Liver (tissue), 9 donors: Measurements from ENCODE around the gene NRM. TPM values are rescaled to one million over a fixed set of nuclear protein-coding genes. Genes with fewer than 3 reads are reported as not detected.

Experiments
- DNase-seq: peaks from one replicate; pipeline ENCODE4 v3.0.0-alpha.2; 2017; ENCODE audit warnings: low spot score
- H3K27ac ChIP-seq, 2 donors: one replicate each; pipeline ENCODE4 v1.7.0; 2013; ENCODE audit warnings: inconsistent platforms in 2 of 2, low read length in 2 of 2, control low read depth in 1 of 2, low read depth in 1 of 2, mild to moderate bottlenecking in 1 of 2
- H3K27me3 ChIP-seq, 4 donors: one replicate each; pipeline versions ENCODE4 v1.6.1 to v1.7.0; 2013; ENCODE audit warnings: low read length in 3 of 4, inconsistent platforms in 1 of 4, mild to moderate bottlenecking in 1 of 4, moderate library complexity in 1 of 4; ENCODE audit not compliant: control insufficient read depth in 4 of 4, insufficient read depth in 4 of 4
- H3K36me3 ChIP-seq, 4 donors: one replicate each; pipeline versions ENCODE4 v1.6.1 to v1.7.0; 2013; ENCODE audit warnings: low read length in 3 of 4, mild to moderate bottlenecking in 3 of 4, low read depth in 1 of 4, moderate library complexity in 1 of 4; ENCODE audit not compliant: control insufficient read depth in 4 of 4, insufficient read depth in 3 of 4
- H3K4me1 ChIP-seq, 4 donors: one replicate each; pipeline versions ENCODE4 v1.6.1 to v1.7.0; 2013; ENCODE audit warnings: low read length in 3 of 4, mild to moderate bottlenecking in 3 of 4, moderate library complexity in 1 of 4; ENCODE audit not compliant: control insufficient read depth in 4 of 4, insufficient read depth in 4 of 4
- H3K4me3 ChIP-seq, 3 donors: one replicate each; pipeline versions ENCODE4 v1.6.1 to v1.7.0; 2013; ENCODE audit warnings: low read length in 3 of 3, control low read depth in 1 of 3, low read depth in 1 of 3, mild to moderate bottlenecking in 1 of 3
- H3K9ac ChIP-seq, 2 donors: one replicate each; pipeline ENCODE4 v1.7.0; 2013; ENCODE audit warnings: low read length in 2 of 2, mild to moderate bottlenecking in 2 of 2, moderate library complexity in 2 of 2, control low read depth in 1 of 2, low read depth in 1 of 2
- H3K9me3 ChIP-seq, 4 donors: one replicate each; pipeline versions ENCODE4 v1.6.1 to v1.7.0; 2013; ENCODE audit warnings: low read length in 3 of 4; ENCODE audit not compliant: control insufficient read depth in 4 of 4
- FOXA2 ChIP-seq: IDR thresholded peaks from 2 replicates; pipeline ENCODE4 v1.6.1; 2016; ENCODE audit warnings: antibody characterized with exemption
- GABPA ChIP-seq, 2 donors: IDR thresholded peaks in 1 of 2; conservative IDR thresholded peaks in 1 of 2; 2 replicates each; pipeline ENCODE4 v1.6.1; 2016; ENCODE audit warnings: antibody characterized with exemption in 2 of 2, mild to moderate bottlenecking in 1 of 2, moderate library complexity in 1 of 2
- HNF4A ChIP-seq, 2 donors: conservative IDR thresholded peaks; 2 replicates each; pipeline ENCODE4 v1.6.1; 2016; ENCODE audit warnings: antibody characterized with exemption in 2 of 2, mild to moderate bottlenecking in 2 of 2
- HNF4G ChIP-seq: IDR thresholded peaks from 2 replicates; pipeline ENCODE4 v1.6.1; 2016; ENCODE audit warnings: antibody characterized with exemption
- JUND ChIP-seq, 2 donors: IDR thresholded peaks; 2 replicates each; pipeline ENCODE4 v1.6.1; 2016; ENCODE audit warnings: antibody characterized with exemption in 2 of 2
- NR2F2 ChIP-seq: IDR thresholded peaks from 2 replicates; pipeline ENCODE4 v1.6.1; 2016; ENCODE audit warnings: antibody characterized with exemption
- RAD21 ChIP-seq, 2 donors: IDR thresholded peaks; 2 replicates each; pipeline ENCODE4 v1.6.1; 2016; ENCODE audit warnings: antibody characterized with exemption in 2 of 2, mild to moderate bottlenecking in 2 of 2
- SP1 ChIP-seq: IDR thresholded peaks from 2 replicates; pipeline ENCODE4 v1.6.1; 2018; ENCODE audit warnings: antibody characterized with exemption, mild to moderate bottlenecking
- WGBS: extraction: QIAGEN DNeasy Blood & Tissue Kit; methylation state at CpG from one replicate; pipeline ENCODE4 v1.1.7; 2013; 5-methylcytosine and 5-hydroxymethylcytosine counted together
- polyA plus RNA-seq, 2 donors: library from polyadenylated mRNA; stranded (reverse) in 1 of 2; unstranded in 1 of 2; fragments of 200-250 nt in 1 of 2; fragments of >200 nt in 1 of 2; fragmentation: Nextera tagmentation in 1 of 2; extraction: Ambion mirVana in 1 of 2; gene quantifications; one replicate each; pipeline versions ENCODE4 v1.2.1 to v1.2.3, GENCODE V29; 2013 to 2015
- total RNA-seq, 2 donors: library from RNA; depleted of rRNA; stranded (reverse); fragments of >200 nt; gene quantifications; one replicate each; pipeline ENCODE4 v1.2.3, GENCODE V29; 2014
- TF ChIP-seq, protein P1 (sequence below): fragments of 150-350 bp; IDR thresholded peaks from 2 replicates; pipeline ENCODE4 v1.5.1; 2017; ENCODE audit warnings: improper control_type of control experiment, low read depth, low read length; ENCODE audit not compliant: missing input control
- TF ChIP-seq, protein P2 (sequence below): IDR thresholded peaks from 2 replicates; pipeline ENCODE4 v1.6.1; 2016; ENCODE audit warnings: antibody characterized with exemption
- TF ChIP-seq, protein P3 (sequence below): IDR thresholded peaks from 2 replicates; pipeline ENCODE4 v1.6.1; 2016; ENCODE audit warnings: antibody characterized with exemption, mild to moderate bottlenecking
- TF ChIP-seq, protein P4 (sequence below): IDR thresholded peaks from 2 replicates; pipeline ENCODE4 v1.6.1; 2016; ENCODE audit warnings: antibody characterized with exemption
- donor health status: healthy.
- donor health status: healthy.
- donor health status: healthy.
- donor health status: healthy.
- donor health status: healthy.

NRM gene
- total and polyA plus RNA-seq, 4 donors, result 0.59 to 3.3 (median 2.4) TPM

DNA sequence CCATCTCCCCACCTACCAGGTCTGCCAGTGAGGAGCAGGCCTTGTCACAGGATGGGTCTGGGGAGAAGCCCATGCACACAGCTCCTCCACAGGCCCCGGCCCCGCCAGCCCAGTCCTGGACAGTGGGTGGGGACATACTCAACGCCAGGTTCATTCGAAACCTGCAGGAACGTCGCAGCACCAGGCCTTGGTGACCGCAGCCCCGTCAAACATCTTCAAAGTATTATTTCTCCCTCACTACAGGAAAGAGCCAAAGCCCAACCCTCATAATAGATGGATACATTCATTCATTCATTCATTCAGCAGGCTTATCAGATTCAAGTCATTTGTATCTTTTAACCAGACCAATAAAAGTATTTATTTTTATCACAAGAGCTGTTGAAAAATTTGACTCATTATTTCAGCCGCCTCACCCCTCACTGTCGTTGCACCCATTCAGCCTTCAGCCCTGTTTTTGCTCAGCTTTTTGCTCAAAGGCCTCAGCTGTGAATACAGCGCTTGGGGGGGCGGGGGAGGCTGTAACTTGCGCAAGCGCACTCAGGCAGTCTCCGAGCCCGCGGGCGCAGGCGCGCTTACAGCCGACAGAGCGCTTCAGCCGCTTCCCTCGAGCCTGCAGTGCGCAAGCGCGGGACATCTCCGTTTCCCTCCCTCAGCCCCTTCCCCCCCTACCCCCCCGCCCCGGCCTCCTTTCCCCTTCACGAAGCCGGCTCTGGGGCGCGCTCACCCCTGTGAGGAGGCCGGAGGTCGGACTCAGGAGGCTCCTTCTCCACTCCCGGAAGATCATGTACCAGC is 44.1 kb downstream of the NRM start, which contains the start of gene C6orf136:
TSS of gene C6orf136 (plus strand) at position 684 of the 792 bp plus-strand sequence. CDS start at position 783, 99 bp downstream.
- H3K36me3 ChIP-seq, result peaks cover 0 to 7% (median 6%) of the 10 kb centered on the region in 4 donors
- WGBS, result 10% methylated on average over 37 of the region's 37 CpGs
- H3K4me1 ChIP-seq, result peaks cover 2 to 20% (median 17%) of the 10 kb centered on the region in 4 donors
- no peak for TF ChIP-seq RAD21 (IDR thresholded peaks at IDR 0.05)
- TF ChIP-seq HNF4A (conservative IDR thresholded peaks at IDR 0.05), result no peak
- peak within 1 kb of the TSS; percentile 80 to 85 for H3K9ac ChIP-seq
- peak within 1 kb of the TSS; percentile 89 to 93 for H3K27ac ChIP-seq
- H3K9me3 ChIP-seq, result no peaks in the 10 kb centered on the region
- no peaks in the 10 kb centered on the region for H3K27me3 ChIP-seq
- peak; percentile 88 for DNase-seq
- peak within 1 kb of the TSS; percentile 89 to 98 (median 92) for H3K4me3 ChIP-seq

DNA sequence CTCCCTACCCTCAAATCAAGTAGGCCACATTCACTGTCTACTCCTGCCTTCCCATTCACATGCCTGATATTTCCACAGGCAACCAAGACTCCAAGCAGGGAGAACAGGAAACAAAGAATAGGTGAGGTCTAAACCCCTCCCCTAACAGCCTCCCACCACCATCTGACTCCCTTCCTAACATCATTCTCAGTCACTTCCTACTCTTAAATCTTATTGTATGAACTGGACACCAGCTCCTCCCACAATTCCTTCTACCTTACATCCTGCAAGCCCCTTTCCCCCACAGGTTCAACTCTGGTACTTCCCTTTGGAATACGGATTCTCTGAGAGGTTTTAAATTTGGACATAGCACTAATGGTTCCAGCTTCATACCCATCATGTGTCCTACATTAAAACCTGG is 44.8 kb downstream of the NRM start:
- no peak overlapping the region for H3K9ac ChIP-seq
- no peak overlapping the region for H3K27ac ChIP-seq
- H3K4me3 ChIP-seq, result no peak overlapping the region
- H3K9me3 ChIP-seq, result no peaks in the 10 kb centered on the region
- H3K4me1 ChIP-seq, result peaks cover 2 to 22% (median 20%) of the 10 kb centered on the region in 4 donors
- TF ChIP-seq SP1 (no peak), JUND (IDR thresholded peaks at IDR 0.05) (no peak), HNF4G (no peak)
- TF ChIP-seq, protein P1, sequence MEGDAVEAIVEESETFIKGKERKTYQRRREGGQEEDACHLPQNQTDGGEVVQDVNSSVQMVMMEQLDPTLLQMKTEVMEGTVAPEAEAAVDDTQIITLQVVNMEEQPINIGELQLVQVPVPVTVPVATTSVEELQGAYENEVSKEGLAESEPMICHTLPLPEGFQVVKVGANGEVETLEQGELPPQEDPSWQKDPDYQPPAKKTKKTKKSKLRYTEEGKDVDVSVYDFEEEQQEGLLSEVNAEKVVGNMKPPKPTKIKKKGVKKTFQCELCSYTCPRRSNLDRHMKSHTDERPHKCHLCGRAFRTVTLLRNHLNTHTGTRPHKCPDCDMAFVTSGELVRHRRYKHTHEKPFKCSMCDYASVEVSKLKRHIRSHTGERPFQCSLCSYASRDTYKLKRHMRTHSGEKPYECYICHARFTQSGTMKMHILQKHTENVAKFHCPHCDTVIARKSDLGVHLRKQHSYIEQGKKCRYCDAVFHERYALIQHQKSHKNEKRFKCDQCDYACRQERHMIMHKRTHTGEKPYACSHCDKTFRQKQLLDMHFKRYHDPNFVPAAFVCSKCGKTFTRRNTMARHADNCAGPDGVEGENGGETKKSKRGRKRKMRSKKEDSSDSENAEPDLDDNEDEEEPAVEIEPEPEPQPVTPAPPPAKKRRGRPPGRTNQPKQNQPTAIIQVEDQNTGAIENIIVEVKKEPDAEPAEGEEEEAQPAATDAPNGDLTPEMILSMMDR, result no peak
- H3K36me3 ChIP-seq, result peaks cover 0 to 5% (median 1%) of the 10 kb centered on the region in 4 donors
- WGBS, result 83% methylated on average over 1 of the region's 1 CpG
- no peaks in the 10 kb centered on the region for H3K27me3 ChIP-seq
- no peak for DNase-seq

DNA sequence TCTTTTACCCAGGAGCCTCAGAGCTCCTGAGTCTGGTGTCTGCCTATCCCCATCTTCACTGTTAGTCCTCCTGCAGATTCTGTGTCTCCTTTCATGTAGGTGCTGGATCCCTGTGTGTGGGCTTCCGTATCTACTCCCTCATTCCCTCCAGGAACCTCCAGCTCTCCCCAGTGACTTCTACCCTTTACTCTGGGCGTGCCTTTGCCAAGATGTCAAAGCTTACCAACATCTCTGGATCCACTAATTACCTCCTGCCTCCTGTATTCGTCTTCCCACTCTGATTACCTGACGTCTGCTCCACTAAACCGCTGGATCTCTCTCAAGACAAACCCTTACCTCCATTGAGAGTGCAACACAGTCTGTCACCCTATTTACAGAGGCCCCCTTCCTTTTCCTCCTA is 46.0 kb downstream of the NRM start:
- Histone ChIP-seq H3K9me3 (no peaks in the 10 kb centered on the region), H3K4me1 (peaks cover 2 to 23% (median 21%) of the 10 kb centered on the region in 4 donors), H3K9ac (no peak overlapping the region), H3K4me3 (no peak overlapping the region), H3K27me3 (no peaks in the 10 kb centered on the region), H3K36me3 (peaks cover 0 to 3% (median 0%) of the 10 kb centered on the region in 4 donors), H3K27ac (no peak overlapping the region)
- TF ChIP-seq, protein P2, sequence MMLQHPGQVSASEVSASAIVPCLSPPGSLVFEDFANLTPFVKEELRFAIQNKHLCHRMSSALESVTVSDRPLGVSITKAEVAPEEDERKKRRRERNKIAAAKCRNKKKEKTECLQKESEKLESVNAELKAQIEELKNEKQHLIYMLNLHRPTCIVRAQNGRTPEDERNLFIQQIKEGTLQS, result no peak
- TF ChIP-seq JUND (IDR thresholded peaks at IDR 0.05) (no peak), SP1 (no peak), NR2F2 (no peak), FOXA2 (no peak), GABPA (IDR thresholded peaks at IDR 0.05 in 1 of 2, conservative IDR thresholded peaks at IDR 0.05 in 1 of 2) (no peak)
- TF ChIP-seq, protein P3, sequence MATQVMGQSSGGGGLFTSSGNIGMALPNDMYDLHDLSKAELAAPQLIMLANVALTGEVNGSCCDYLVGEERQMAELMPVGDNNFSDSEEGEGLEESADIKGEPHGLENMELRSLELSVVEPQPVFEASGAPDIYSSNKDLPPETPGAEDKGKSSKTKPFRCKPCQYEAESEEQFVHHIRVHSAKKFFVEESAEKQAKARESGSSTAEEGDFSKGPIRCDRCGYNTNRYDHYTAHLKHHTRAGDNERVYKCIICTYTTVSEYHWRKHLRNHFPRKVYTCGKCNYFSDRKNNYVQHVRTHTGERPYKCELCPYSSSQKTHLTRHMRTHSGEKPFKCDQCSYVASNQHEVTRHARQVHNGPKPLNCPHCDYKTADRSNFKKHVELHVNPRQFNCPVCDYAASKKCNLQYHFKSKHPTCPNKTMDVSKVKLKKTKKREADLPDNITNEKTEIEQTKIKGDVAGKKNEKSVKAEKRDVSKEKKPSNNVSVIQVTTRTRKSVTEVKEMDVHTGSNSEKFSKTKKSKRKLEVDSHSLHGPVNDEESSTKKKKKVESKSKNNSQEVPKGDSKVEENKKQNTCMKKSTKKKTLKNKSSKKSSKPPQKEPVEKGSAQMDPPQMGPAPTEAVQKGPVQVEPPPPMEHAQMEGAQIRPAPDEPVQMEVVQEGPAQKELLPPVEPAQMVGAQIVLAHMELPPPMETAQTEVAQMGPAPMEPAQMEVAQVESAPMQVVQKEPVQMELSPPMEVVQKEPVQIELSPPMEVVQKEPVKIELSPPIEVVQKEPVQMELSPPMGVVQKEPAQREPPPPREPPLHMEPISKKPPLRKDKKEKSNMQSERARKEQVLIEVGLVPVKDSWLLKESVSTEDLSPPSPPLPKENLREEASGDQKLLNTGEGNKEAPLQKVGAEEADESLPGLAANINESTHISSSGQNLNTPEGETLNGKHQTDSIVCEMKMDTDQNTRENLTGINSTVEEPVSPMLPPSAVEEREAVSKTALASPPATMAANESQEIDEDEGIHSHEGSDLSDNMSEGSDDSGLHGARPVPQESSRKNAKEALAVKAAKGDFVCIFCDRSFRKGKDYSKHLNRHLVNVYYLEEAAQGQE, result no peak
- TF ChIP-seq, protein P4, sequence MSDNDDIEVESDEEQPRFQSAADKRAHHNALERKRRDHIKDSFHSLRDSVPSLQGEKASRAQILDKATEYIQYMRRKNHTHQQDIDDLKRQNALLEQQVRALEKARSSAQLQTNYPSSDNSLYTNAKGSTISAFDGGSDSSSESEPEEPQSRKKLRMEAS, result no peak
- no peak for DNase-seq
- 83% methylated on average over 5 of the region's 5 CpGs for WGBS
